OCI-LY3 (cell line): ENCODE measurements around the gene DCAF10.

ENCODE experiments used
- H2AFZ ChIP-seq: fragments of 200-600, 300-600 bp; shearing (Covaris generic); 2 replicates; pipeline ENCODE4 v1.6.0; 2014; ENCODE audit warnings: antibody characterized with exemption, low read depth, low read length
- H3K27ac ChIP-seq: fragments of 200-600, 300-600 bp; sonication (generic); 2 replicates; pipeline ENCODE4 v1.5.1; 2014; ENCODE audit warnings: mild to moderate bottlenecking, low read length, moderate library complexity, mixed read lengths
- H3K27me3 ChIP-seq: fragments of 200-600, 300-600 bp; sonication (generic); 2 replicates; pipeline ENCODE4 v1.6.1; 2014; ENCODE audit warnings: low read depth, low read length, mixed read lengths
- H3K36me3 ChIP-seq: fragments of 200-600, 300-600 bp; sonication (generic); replicated peaks from 2 replicates; pipeline ENCODE3; 2014; ENCODE audit warnings: low read depth, low read length, mixed read lengths
- H3K4me1 ChIP-seq: fragments of 300-600, 200-600 bp; sonication (generic); 2 replicates; pipeline ENCODE4 v1.6.1; 2014; ENCODE audit warnings: low read length, mixed read lengths
- H3K4me2 ChIP-seq: fragments of 200-600, 300-600 bp; sonication (generic); 2 replicates; pipeline ENCODE4 v1.6.1; 2014; ENCODE audit warnings: low read length, mixed read lengths
- H3K4me3 ChIP-seq: fragments of 300-600, 200-600 bp; sonication (generic); 2 replicates; pipeline ENCODE4 v1.5.1; 2014; ENCODE audit warnings: antibody characterized with exemption, mild to moderate bottlenecking, low read length, moderate library complexity
- H3K79me2 ChIP-seq: fragments of 300-600, 200-600 bp; shearing (Covaris generic); 2 replicates; pipeline ENCODE4 v1.6.1; 2014; ENCODE audit warnings: mild to moderate bottlenecking, low read length, mixed read lengths
- H3K9ac ChIP-seq: fragments of 300-600, 200-600 bp; shearing (Covaris generic); 2 replicates; pipeline ENCODE4 v1.6.0; 2014; ENCODE audit warnings: mild to moderate bottlenecking, low read length, moderate library complexity
- H3K9me3 ChIP-seq: fragments of 200-600, 300-600 bp; shearing (Covaris generic); 2 replicates; pipeline ENCODE4 v1.6.1; 2014; ENCODE audit warnings: low read length, mixed read lengths; ENCODE audit not compliant: insufficient read depth
- H4K20me1 ChIP-seq: fragments of 200-600, 300-600 bp; sonication (generic); 2 replicates; pipeline ENCODE4 v1.6.1; 2016; ENCODE audit warnings: low read length, mixed read lengths; ENCODE audit not compliant: insufficient read depth
- EZH2phosphoT487 ChIP-seq: fragments of 200-600 bp; shearing (Covaris generic); IDR thresholded peaks from 2 replicates; pipeline ENCODE4 v1.6.1; 2018; ENCODE audit warnings: antibody characterized with exemption, mixed run types, low read depth
- TF ChIP-seq, protein P1 (sequence below): fragments of 200-600, 300-600 bp; sonication (generic); IDR thresholded peaks from 2 replicates; pipeline ENCODE4 v1.5.1; 2014; ENCODE audit warnings: antibody characterized with exemption, low read length, low read depth

The DCAF10 gene

DNA sequence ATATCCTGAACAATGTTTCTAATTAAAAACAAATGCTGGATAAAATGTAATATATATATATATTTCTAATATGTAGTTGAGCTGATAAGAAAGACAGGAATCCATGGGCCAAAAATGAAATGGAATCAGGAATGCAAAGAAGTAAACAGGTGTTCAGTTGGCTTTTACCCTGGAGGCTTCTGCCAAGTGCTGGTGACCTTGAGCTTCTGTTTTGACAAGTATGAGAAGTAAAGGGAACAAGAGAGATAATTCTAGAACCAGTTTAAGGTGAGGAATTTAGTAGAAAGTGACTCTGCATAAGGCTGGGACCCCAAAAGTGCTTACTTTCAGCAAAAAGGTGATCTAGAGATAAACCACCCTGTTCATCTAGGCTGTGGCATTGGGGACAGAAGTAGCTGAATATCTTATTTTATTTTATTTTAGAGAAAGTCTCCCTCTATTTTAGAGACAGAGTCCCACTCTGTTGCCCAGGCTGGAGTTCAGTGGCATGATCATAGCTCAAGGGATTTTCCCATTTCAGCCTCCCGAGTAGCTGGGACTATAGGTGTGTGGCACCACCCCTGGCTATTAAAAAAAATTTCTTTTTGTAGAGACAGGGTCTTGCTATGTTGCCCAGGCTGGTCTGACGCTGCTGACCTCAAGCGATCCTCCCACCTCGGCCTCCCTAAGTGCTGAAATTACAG is 27.0 kb downstream of the DCAF10 start:
- Histone ChIP-seq H3K4me2 (no peak overlapping the region), H3K27me3 (no peaks in the 10 kb centered on the region), H3K36me3 (peaks cover 24% of the 10 kb centered on the region), H3K4me1 (no peaks in the 10 kb centered on the region), H3K4me3 (no peak overlapping the region), H4K20me1 (no peaks in the 10 kb centered on the region), H3K79me2 (no peaks in the 10 kb centered on the region), H3K27ac (no peak overlapping the region), H2AFZ (no peak overlapping the region), H3K9ac (no peak overlapping the region), H3K9me3 (no peaks in the 10 kb centered on the region)
- TF ChIP-seq, protein P1, sequence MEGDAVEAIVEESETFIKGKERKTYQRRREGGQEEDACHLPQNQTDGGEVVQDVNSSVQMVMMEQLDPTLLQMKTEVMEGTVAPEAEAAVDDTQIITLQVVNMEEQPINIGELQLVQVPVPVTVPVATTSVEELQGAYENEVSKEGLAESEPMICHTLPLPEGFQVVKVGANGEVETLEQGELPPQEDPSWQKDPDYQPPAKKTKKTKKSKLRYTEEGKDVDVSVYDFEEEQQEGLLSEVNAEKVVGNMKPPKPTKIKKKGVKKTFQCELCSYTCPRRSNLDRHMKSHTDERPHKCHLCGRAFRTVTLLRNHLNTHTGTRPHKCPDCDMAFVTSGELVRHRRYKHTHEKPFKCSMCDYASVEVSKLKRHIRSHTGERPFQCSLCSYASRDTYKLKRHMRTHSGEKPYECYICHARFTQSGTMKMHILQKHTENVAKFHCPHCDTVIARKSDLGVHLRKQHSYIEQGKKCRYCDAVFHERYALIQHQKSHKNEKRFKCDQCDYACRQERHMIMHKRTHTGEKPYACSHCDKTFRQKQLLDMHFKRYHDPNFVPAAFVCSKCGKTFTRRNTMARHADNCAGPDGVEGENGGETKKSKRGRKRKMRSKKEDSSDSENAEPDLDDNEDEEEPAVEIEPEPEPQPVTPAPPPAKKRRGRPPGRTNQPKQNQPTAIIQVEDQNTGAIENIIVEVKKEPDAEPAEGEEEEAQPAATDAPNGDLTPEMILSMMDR = no peak
- TF ChIP-seq EZH2phosphoT487 = no peak

DNA sequence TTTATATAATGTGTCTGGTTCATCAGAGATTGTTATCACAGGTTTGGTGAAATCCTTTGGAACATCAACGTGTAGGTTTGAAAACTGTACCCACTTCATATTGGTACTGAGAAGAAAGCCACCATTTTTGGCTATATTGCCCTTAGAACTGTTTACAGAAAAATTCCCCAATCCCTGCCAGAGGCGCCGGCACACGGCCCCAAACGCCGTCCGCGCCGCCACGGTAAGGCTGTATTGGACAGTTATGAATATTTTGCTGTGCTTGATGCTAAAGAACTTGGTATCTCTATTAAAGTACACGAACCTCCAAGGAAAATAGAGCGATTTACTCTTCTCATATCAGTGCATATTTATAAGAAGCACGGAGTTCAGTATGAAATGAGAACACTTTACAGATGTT is 35.2 kb downstream of the DCAF10 start:
- Histone ChIP-seq H3K36me3 (no peaks in the 10 kb centered on the region), H3K4me1 (peaks cover 12% of the 10 kb centered on the region), H3K27ac (peak overlapping the region; percentile 27; the same call in 1 of the 2 replicates), H3K27me3 (no peaks in the 10 kb centered on the region), H3K9me3 (no peaks in the 10 kb centered on the region), H3K9ac (no peak overlapping the region), H2AFZ (no peak overlapping the region), H4K20me1 (peaks cover 6% of the 10 kb centered on the region), H3K4me2 (peak overlapping the region; percentile 35), H3K4me3 (no peak overlapping the region), H3K79me2 (no peaks in the 10 kb centered on the region)
- TF ChIP-seq, protein P1 = no peak
- no peak for TF ChIP-seq EZH2phosphoT487

DNA sequence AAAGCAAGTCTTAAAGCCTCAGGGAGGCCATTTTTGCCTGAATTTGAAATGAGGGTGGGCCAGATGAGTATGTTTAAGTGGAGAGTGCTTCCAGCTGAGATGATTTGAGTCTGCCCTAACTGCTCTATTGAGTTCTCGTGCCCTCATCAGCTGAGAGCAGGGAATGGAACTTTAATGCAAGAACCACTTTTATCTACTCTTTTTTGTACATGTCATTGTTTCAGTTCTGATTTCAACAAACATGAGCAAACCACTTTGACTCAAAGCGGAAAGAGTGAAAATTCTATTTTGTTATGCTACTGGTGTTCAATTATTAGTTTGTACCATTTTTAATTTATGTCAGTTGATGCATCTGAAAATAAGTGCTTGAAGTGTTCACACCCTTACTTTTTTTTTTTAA is 35.8 kb downstream of the DCAF10 start:
- H3K9ac ChIP-seq = no peak overlapping the region
- TF ChIP-seq, protein P1 = no peak
- no peaks in the 10 kb centered on the region for H3K79me2 ChIP-seq
- no peaks in the 10 kb centered on the region for H3K9me3 ChIP-seq
- H3K4me2 ChIP-seq = peak overlapping the region; percentile 35
- peak overlapping the region; percentile 27 for H3K27ac ChIP-seq
- no peak overlapping the region for H2AFZ ChIP-seq
- peaks cover 12% of the 10 kb centered on the region for H3K4me1 ChIP-seq
- no peaks in the 10 kb centered on the region for H3K36me3 ChIP-seq
- no peak overlapping the region for H3K4me3 ChIP-seq
- no peaks in the 10 kb centered on the region for H3K27me3 ChIP-seq
- H4K20me1 ChIP-seq = peaks cover 6% of the 10 kb centered on the region

DNA sequence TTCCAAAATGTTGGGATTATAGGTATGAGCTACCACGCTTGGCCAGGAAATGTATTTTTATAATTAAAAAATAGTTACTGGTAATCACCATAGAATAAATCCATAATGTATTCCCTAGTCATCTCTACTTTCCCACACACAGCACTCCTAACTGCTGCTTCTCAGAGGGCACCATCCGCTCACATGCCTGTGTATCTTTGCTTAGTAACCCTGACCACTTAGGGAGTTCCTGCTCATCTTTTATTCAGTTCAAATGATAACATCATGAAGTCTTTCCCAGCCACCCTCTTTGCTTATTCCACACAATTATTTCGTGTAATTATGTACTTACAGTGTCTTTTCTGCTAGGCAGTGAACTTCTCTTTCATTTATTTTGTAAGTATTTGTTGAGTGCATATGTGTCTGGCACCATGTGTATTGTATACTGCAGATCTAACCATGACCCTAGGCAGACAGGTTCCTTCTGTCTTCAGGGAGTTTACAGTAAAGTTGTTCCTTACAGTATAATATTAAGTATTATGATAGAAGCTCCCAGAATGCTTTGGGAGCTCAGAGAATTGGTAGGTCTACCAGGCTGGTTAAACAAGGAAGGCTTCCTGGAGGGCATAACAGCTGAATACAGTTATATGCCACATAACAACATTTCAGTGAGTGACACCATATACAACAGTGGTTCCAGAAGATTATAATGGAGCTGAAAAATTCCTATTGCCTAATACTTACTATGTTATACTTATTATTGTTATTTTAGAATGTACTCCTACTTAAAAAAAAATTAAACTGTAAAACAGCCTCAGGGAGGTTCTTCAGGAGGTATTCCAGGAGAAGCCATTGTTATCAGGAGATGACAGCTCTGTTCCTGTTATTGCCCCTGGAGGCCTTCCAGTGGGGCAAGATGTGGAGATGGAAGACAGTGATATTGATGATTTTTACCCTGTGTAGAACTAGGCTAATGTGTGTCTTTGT is 39.2 kb downstream of the DCAF10 start:
- no peak overlapping the region for H3K4me2 ChIP-seq
- H4K20me1 ChIP-seq = peaks cover 6% of the 10 kb centered on the region
- H3K36me3 ChIP-seq = no peaks in the 10 kb centered on the region
- peaks cover 12% of the 10 kb centered on the region for H3K4me1 ChIP-seq
- H3K27me3 ChIP-seq = no peaks in the 10 kb centered on the region
- H3K9me3 ChIP-seq = no peaks in the 10 kb centered on the region
- no peak for TF ChIP-seq EZH2phosphoT487
- H3K9ac ChIP-seq = no peak overlapping the region
- no peak overlapping the region for H3K27ac ChIP-seq
- no peak overlapping the region for H2AFZ ChIP-seq
- H3K79me2 ChIP-seq = no peaks in the 10 kb centered on the region
- H3K4me3 ChIP-seq = no peak overlapping the region
